ENCODE data around the gene DLGAP4. TPM values are rescaled to one million over a fixed set of nuclear protein-coding genes. Genes with fewer than 3 reads are reported as not detected.

Gene DLGAP4
- total RNA-seq, 1 experiment from 2014 or later: 40.3 TPM

GRCh38 chr20:36507746-36508145 is 201.6 kb downstream of the DLGAP4 start:
- no peaks in the 10 kb centered on the region for H3K9me3 ChIP-seq (ENCODE audit: control insufficient read depth in 1 of 2, insufficient read depth in 1 of 2, low read depth in 1 of 2, low read length in 2 of 2)
- no peaks in the 10 kb centered on the region for H3K9me2 ChIP-seq (ENCODE audit: insufficient read depth)
- no peak overlapping the region for H3K9ac ChIP-seq (ENCODE audit: low read length)
- no peak overlapping the region for H3K4me2 ChIP-seq (ENCODE audit: low read length)
- TF ChIP-seq EZH2 (IDR thresholded peaks at IDR 0.05): no peak
- peaks cover 2 to 6% of the 10 kb centered on the region in 2 experiments; a peak in 3 of 4 replicates for H3K36me3 ChIP-seq (ENCODE audit: control insufficient read depth in 1 of 2, insufficient read depth in 2 of 2, low read length in 2 of 2)
- BruUV-seq (replicated peaks): no TSS peak
- H2AFZ ChIP-seq (ENCODE audit: low read depth, low read length, poor library complexity, severe bottlenecking): no peak overlapping the region
- H3K4me3 ChIP-seq (replicated peaks in 1 of 2; ENCODE audit: low read depth in 1 of 2, low read length in 2 of 2): no peak overlapping the region
- H3K27ac ChIP-seq (ENCODE audit: low read depth, low read length): no peak overlapping the region
- intact Hi-C loops (cut with micrococcal nuclease): no loop called here
- RAD21 ChIA-PET (ENCODE audit: low non-redundant PET in 1 of 2, low total read pairs in 2 of 2, uncharacterized antibody in 2 of 2, unreplicated experiment in 2 of 2): no interaction called here
- POLR2A ChIA-PET: no interaction called here
- no peaks in the 10 kb centered on the region for H4K20me1 ChIP-seq (ENCODE audit: insufficient read depth)
- ATAC-seq (no peak), DNase-seq (ENCODE audit: low read depth, low spot score) (no peak)
- H3K4me1 ChIP-seq (ENCODE audit: control insufficient read depth in 1 of 2, insufficient read depth in 2 of 2, low read length in 2 of 2): no peaks in the 10 kb centered on the region; a peak in 1 of 4 replicates
- H3K79me2 ChIP-seq (ENCODE audit: insufficient read depth, low read length): no peaks in the 10 kb centered on the region
- CTCF ChIA-PET: no interaction called here
- no peaks in the 10 kb centered on the region for H3K27me3 ChIP-seq (ENCODE audit: insufficient read depth, low read length)

- H3K4me1 ChIP-seq (ENCODE audit: control insufficient read depth in 1 of 2, insufficient read depth in 2 of 2, low read length in 2 of 2): no peaks in the 10 kb centered on the region
- no peak overlapping the region for H3K27ac ChIP-seq (ENCODE audit: low read depth, low read length)
- H3K9me2 ChIP-seq (ENCODE audit: insufficient read depth): no peaks in the 10 kb centered on the region
- intact Hi-C loops (cut with micrococcal nuclease): no loop called here
- H3K4me3 ChIP-seq (replicated peaks in 1 of 2; ENCODE audit: low read depth in 1 of 2, low read length in 2 of 2): no peak overlapping the region
- no peak for TF ChIP-seq SP1 (IDR thresholded peaks at IDR 0.05; ENCODE audit: low read depth)
- no peak for ATAC-seq
- no peaks in the 10 kb centered on the region for H3K9me3 ChIP-seq (ENCODE audit: control insufficient read depth in 1 of 2, insufficient read depth in 1 of 2, low read depth in 1 of 2, low read length in 2 of 2)
- ChIA-PET CTCF (interaction anchor here (1.4 to 1.6 kb wide), 2 partner anchors 13 to 14 kb away, joined by 5 read pairs; no protein-coding TSS in a partner anchor), POLR2A (no interaction called here), RAD21 (ENCODE audit: low non-redundant PET in 1 of 2, low total read pairs in 2 of 2, uncharacterized antibody in 2 of 2, unreplicated experiment in 2 of 2) (no interaction called here)
- no peak for DNase-seq (ENCODE audit: low read depth, low spot score)
- H3K79me2 ChIP-seq (ENCODE audit: insufficient read depth, low read length): no peaks in the 10 kb centered on the region
- no TSS peak for BruUV-seq (replicated peaks)
- no peaks in the 10 kb centered on the region for H3K27me3 ChIP-seq (ENCODE audit: insufficient read depth, low read length)
- no peak overlapping the region for H3K9ac ChIP-seq (ENCODE audit: low read length)
- no peaks in the 10 kb centered on the region for H4K20me1 ChIP-seq (ENCODE audit: insufficient read depth)
- H3K36me3 ChIP-seq (ENCODE audit: control insufficient read depth in 1 of 2, insufficient read depth in 2 of 2, low read length in 2 of 2): peaks cover 0 to 2% of the 10 kb centered on the region in 2 experiments; a peak in 2 of 4 replicates
- no peak overlapping the region for H3K4me2 ChIP-seq (ENCODE audit: low read length)
- no peak overlapping the region for H2AFZ ChIP-seq (ENCODE audit: low read depth, low read length, poor library complexity, severe bottlenecking)
These were observed 213.0 kb downstream of the DLGAP4 start for GRCh38 chr20:36519012-36519719.
